IPS-15b (cell line): ENCODE measurements around the gene LHFPL3.
"Not testable (repeated sequence)": the region's sequence is repeated elsewhere in the genome, so short reads cannot be mapped to it uniquely, and the experiment has no call there.

Source experiments
- H3K27me3 ChIP-seq: one replicate; pipeline ENCODE4 v1.6.1; 2013; ENCODE audit warnings: low read length; ENCODE audit not compliant: control insufficient read depth, insufficient read depth
- H3K36me3 ChIP-seq: one replicate; pipeline ENCODE4 v1.6.1; 2013; ENCODE audit warnings: low read length; ENCODE audit not compliant: control insufficient read depth, insufficient read depth
- H3K4me1 ChIP-seq: one replicate; pipeline ENCODE4 v1.6.1; 2013; ENCODE audit warnings: mild to moderate bottlenecking, low read length; ENCODE audit not compliant: control insufficient read depth, insufficient read depth
- H3K4me3 ChIP-seq: one replicate; pipeline ENCODE4 v1.5.1; 2013; ENCODE audit warnings: low read depth, low read length
- H3K9ac ChIP-seq: one replicate; pipeline ENCODE4 v1.6.1; 2013; ENCODE audit warnings: low read depth, mild to moderate bottlenecking, low read length
- H3K9me3 ChIP-seq: one replicate; pipeline ENCODE4 v1.6.1; 2013; ENCODE audit warnings: mild to moderate bottlenecking, low read length; ENCODE audit not compliant: control insufficient read depth, insufficient read depth

LHFPL3 gene

GRCh38 chr7:104909096-104909495 lies 580.7 kb downstream of the LHFPL3 start:
- no peaks in the 10 kb centered on the region for H3K27me3 ChIP-seq
- no peak overlapping the region for H3K4me3 ChIP-seq
- H3K36me3 ChIP-seq: no peaks in the 10 kb centered on the region
- H3K9me3 ChIP-seq: no peaks in the 10 kb centered on the region
- H3K4me1 ChIP-seq: no peaks in the 10 kb centered on the region
- no peak overlapping the region for H3K9ac ChIP-seq

GRCh38 chr7:104914421-104914820 lies 586.0 kb downstream of the LHFPL3 start:
- Histone ChIP-seq H3K9me3 (no peaks in the 10 kb centered on the region), H3K9ac (no peak overlapping the region), H3K36me3 (no peaks in the 10 kb centered on the region), H3K27me3 (no peaks in the 10 kb centered on the region), H3K4me1 (no peaks in the 10 kb centered on the region), H3K4me3 (no peak overlapping the region)

GRCh38 chr7:104921596-104921995 lies 593.2 kb downstream of the LHFPL3 start:
- Histone ChIP-seq H3K9ac (no peak overlapping the region), H3K36me3 (no peaks in the 10 kb centered on the region), H3K9me3 (no peaks in the 10 kb centered on the region), H3K27me3 (no peaks in the 10 kb centered on the region), H3K4me1 (no peaks in the 10 kb centered on the region), H3K4me3 (no peak overlapping the region)

GRCh38 chr7:104922182-104923009 lies 594.0 kb downstream of the LHFPL3 start:
- H3K9ac ChIP-seq: no peak overlapping the region
- no peak overlapping the region for H3K4me3 ChIP-seq
- no peaks in the 10 kb centered on the region for H3K9me3 ChIP-seq
- H3K36me3 ChIP-seq: no peaks in the 10 kb centered on the region
- H3K4me1 ChIP-seq: no peaks in the 10 kb centered on the region
- no peaks in the 10 kb centered on the region for H3K27me3 ChIP-seq

GRCh38 chr7:104923010-104923421 lies 594.6 kb downstream of the LHFPL3 start:
- H3K9me3 ChIP-seq: no peaks in the 10 kb centered on the region
- H3K9ac ChIP-seq: no peak overlapping the region
- H3K27me3 ChIP-seq: no peaks in the 10 kb centered on the region
- no peaks in the 10 kb centered on the region for H3K4me1 ChIP-seq
- H3K36me3 ChIP-seq: no peaks in the 10 kb centered on the region
- no peak overlapping the region for H3K4me3 ChIP-seq

- H3K9me3 ChIP-seq, H3K4me3 ChIP-seq, H3K9ac ChIP-seq, H3K4me1 ChIP-seq, H3K36me3 ChIP-seq, H3K27me3 ChIP-seq: not testable (repeated sequence)
These were observed 597.8 kb downstream of the LHFPL3 start for GRCh38 chr7:104926189-104926588.

GRCh38 chr7:104926601-104927041 lies 598.2 kb downstream of the LHFPL3 start:
- no peak overlapping the region for H3K9ac ChIP-seq
- H3K9me3 ChIP-seq: no peaks in the 10 kb centered on the region
- peaks cover 5% of the 10 kb centered on the region for H3K4me1 ChIP-seq
- no peaks in the 10 kb centered on the region for H3K27me3 ChIP-seq
- H3K36me3 ChIP-seq: no peaks in the 10 kb centered on the region
- no peak overlapping the region for H3K4me3 ChIP-seq

GRCh38 chr7:104927055-104927454 lies 598.7 kb downstream of the LHFPL3 start:
- no peaks in the 10 kb centered on the region for H3K9me3 ChIP-seq

GRCh38 chr7:104928721-104929400 lies 600.5 kb downstream of the LHFPL3 start:
- Histone ChIP-seq H3K4me3 (no peak overlapping the region), H3K9ac (no peak overlapping the region), H3K36me3 (no peaks in the 10 kb centered on the region), H3K4me1 (peaks cover 19% of the 10 kb centered on the region), H3K27me3 (no peaks in the 10 kb centered on the region), H3K9me3 (no peaks in the 10 kb centered on the region)

More at GRCh38 chr7:104927055-104927454, 598.7 kb downstream of the LHFPL3 start:
- Histone ChIP-seq H3K27me3 (no peaks in the 10 kb centered on the region), H3K4me3 (no peak overlapping the region), H3K4me1 (peaks cover 8% of the 10 kb centered on the region), H3K9ac (no peak overlapping the region), H3K36me3 (no peaks in the 10 kb centered on the region)

- no peaks in the 10 kb centered on the region for H3K27me3 ChIP-seq
- H3K4me1 ChIP-seq: peaks cover 19% of the 10 kb centered on the region
These were observed 601.5 kb downstream of the LHFPL3 start for GRCh38 chr7:104929921-104930320.

GRCh38 chr7:104931181-104931781 lies 602.9 kb downstream of the LHFPL3 start:
- Histone ChIP-seq H3K36me3 (no peaks in the 10 kb centered on the region), H3K4me3 (no peak overlapping the region), H3K4me1 (peaks cover 19% of the 10 kb centered on the region), H3K9me3 (no peaks in the 10 kb centered on the region), H3K9ac (no peak overlapping the region), H3K27me3 (no peaks in the 10 kb centered on the region)

More at GRCh38 chr7:104929921-104930320, 601.5 kb downstream of the LHFPL3 start:
- H3K36me3 ChIP-seq: no peaks in the 10 kb centered on the region
- H3K4me3 ChIP-seq: no peak overlapping the region
- no peak overlapping the region for H3K9ac ChIP-seq
- H3K9me3 ChIP-seq: no peaks in the 10 kb centered on the region
